ENCODE results near the gene PPP2R3B.
A peak's percentile ranks its signal among the peaks of the same experiment; 100 is the strongest.
"Not testable (repeated sequence)": the region's sequence is repeated elsewhere in the genome, so short reads cannot be mapped to it uniquely, and the experiment has no call there.

PPP2R3B gene

GRCh38 chrX:331151-331824, 55.4 kb downstream of the PPP2R3B start:
- no peak for DNase-seq
- POLR2A ChIA-PET, result no interaction called here
- H3K27ac ChIP-seq (ENCODE audit: insufficient read depth in 1 of 2, low read depth in 1 of 2, low read length in 2 of 2, poor library complexity in 1 of 2, severe bottlenecking in 2 of 2), result no peak overlapping the region
- peaks cover 0 to 16% (median 11%) of the 10 kb centered on the region in 4 experiments for H3K4me1 ChIP-seq (ENCODE audit: control extremely low read depth in 1 of 4, control insufficient read depth in 4 of 4, insufficient read depth in 4 of 4, low read length in 3 of 4)
- peaks cover 0 to 26% (median 8%) of the 10 kb centered on the region in 4 experiments for H3K36me3 ChIP-seq (ENCODE audit: control insufficient read depth in 4 of 4, insufficient read depth in 4 of 4, low read length in 3 of 4)
- peaks cover 0 to 27% (median 3%) of the 10 kb centered on the region in 5 experiments for H3K27me3 ChIP-seq (replicated peaks in 2 of 5; ENCODE audit: control insufficient read depth in 4 of 5, insufficient read depth in 5 of 5, low read length in 4 of 5)
- 16% methylated on average over 50 of the region's 51 CpGs for WGBS (ENCODE audit: insufficient coverage)
- CTCF ChIA-PET, result no interaction called here
- peaks cover 0 to 3% (median 0%) of the 10 kb centered on the region in 5 experiments for H3K9me3 ChIP-seq (ENCODE audit: control extremely low read depth in 1 of 5, control insufficient read depth in 4 of 5, insufficient read depth in 2 of 5, low read depth in 1 of 5, low read length in 4 of 5)
- H3K4me3 ChIP-seq (ENCODE audit: control insufficient read depth in 1 of 7, extremely low read depth in 1 of 7, insufficient read depth in 4 of 7, low read depth in 2 of 7, low read length in 6 of 7), result peak overlapping the region in 3 of 7 experiments; percentile 42 to 52 (median 48)

DNA sequence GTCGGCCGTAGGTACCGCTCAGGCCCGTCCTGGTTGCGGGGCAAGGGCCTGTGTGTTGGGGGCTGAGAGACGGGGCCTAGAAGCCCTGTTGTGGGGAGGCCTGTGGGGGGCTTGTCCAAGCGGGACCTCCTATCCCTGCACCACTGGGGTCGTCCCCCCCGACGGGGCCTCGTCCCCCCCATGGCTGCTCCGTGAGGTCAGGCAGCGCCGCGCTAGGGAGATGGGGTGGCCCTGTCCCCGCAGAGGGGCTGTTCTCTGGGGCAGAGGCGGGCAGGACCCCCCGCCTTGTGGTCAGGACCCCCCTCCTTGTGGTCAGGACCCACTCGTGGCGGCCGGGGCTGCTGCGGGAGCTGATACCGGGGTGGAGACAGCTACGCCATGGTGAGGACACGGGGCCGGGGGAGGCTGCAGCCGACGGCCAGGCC, 56.0 kb downstream of the PPP2R3B start:
- Histone ChIP-seq H3K27ac (ENCODE audit: insufficient read depth in 1 of 2, low read depth in 1 of 2, low read length in 2 of 2, poor library complexity in 1 of 2, severe bottlenecking in 2 of 2) (no peak overlapping the region), H3K36me3 (ENCODE audit: control insufficient read depth in 4 of 4, insufficient read depth in 4 of 4, low read length in 3 of 4) (peaks cover 0 to 24% (median 8%) of the 10 kb centered on the region in 4 experiments), H3K9me3 (ENCODE audit: control extremely low read depth in 1 of 5, control insufficient read depth in 4 of 5, insufficient read depth in 2 of 5, low read depth in 1 of 5, low read length in 4 of 5) (no peaks in the 10 kb centered on the region), H3K4me3 (ENCODE audit: control insufficient read depth in 1 of 7, extremely low read depth in 1 of 7, insufficient read depth in 4 of 7, low read depth in 2 of 7, low read length in 6 of 7) (peak overlapping the region in 2 of 7 experiments; percentile 42 to 48), H3K4me1 (ENCODE audit: control extremely low read depth in 1 of 4, control insufficient read depth in 4 of 4, insufficient read depth in 4 of 4, low read length in 3 of 4) (peaks cover 0 to 16% (median 11%) of the 10 kb centered on the region in 4 experiments), H3K27me3 (replicated peaks in 2 of 5; ENCODE audit: control insufficient read depth in 4 of 5, insufficient read depth in 5 of 5, low read length in 4 of 5) (peaks cover 0 to 27% (median 3%) of the 10 kb centered on the region in 5 experiments)
- WGBS (ENCODE audit: insufficient coverage), result 12% methylated on average over 16 of the region's 28 CpGs
- ChIA-PET CTCF (no interaction called here), POLR2A (no interaction called here)
- DNase-seq, result peak in 2 of 3 donors; percentile 61 to 75

DNA sequence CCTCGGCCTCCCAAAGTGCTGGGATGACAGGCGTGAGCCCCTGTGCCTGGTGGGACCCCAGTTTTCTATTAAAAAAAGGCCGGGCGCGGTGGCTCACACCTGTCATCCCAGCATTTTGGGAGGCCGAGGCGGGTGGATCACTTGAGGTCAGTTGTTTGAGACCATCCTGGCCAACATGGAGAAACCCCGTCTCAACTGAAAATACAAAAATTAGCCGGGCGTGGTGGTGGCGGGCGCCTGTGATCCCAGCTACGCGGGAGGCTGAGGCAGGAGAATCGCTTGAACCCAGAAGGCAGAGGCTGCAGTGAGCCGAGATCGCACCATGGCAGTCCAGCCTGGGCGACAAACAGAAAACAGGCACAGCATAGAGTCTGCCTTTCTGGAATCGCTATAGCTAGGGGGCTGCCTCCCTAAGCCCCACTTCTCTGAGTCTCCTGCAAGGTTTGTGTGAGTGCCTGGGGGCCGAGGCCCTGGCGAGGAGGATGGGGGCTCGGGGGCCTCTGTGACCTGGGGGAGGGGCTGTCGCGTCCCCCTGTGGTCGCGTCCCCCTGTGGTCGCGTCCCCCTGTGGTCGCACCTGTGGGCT, 56.5 kb downstream of the PPP2R3B start:
- peaks cover 0 to 20% (median 8%) of the 10 kb centered on the region in 4 experiments for H3K36me3 ChIP-seq (ENCODE audit: control insufficient read depth in 4 of 4, insufficient read depth in 4 of 4, low read length in 3 of 4)
- peaks cover 0 to 16% (median 11%) of the 10 kb centered on the region in 4 experiments for H3K4me1 ChIP-seq (ENCODE audit: control extremely low read depth in 1 of 4, control insufficient read depth in 4 of 4, insufficient read depth in 4 of 4, low read length in 3 of 4)
- POLR2A ChIA-PET; H3K9me3 ChIP-seq (ENCODE audit: control extremely low read depth in 1 of 5, control insufficient read depth in 4 of 5, insufficient read depth in 2 of 5, low read depth in 1 of 5, low read length in 4 of 5); H3K4me3 ChIP-seq (ENCODE audit: control insufficient read depth in 1 of 7, extremely low read depth in 1 of 7, insufficient read depth in 4 of 7, low read depth in 2 of 7, low read length in 6 of 7); H3K27ac ChIP-seq (ENCODE audit: insufficient read depth in 1 of 2, low read depth in 1 of 2, low read length in 2 of 2, poor library complexity in 1 of 2, severe bottlenecking in 2 of 2); DNase-seq; CTCF ChIA-PET: not testable (repeated sequence)
- WGBS (ENCODE audit: insufficient coverage), result 72% methylated on average over 29 of the region's 29 CpGs
- peaks cover 0 to 27% (median 3%) of the 10 kb centered on the region in 5 experiments for H3K27me3 ChIP-seq (replicated peaks in 2 of 5; ENCODE audit: control insufficient read depth in 4 of 5, insufficient read depth in 5 of 5, low read length in 4 of 5)

- no peak overlapping the region for H3K4me3 ChIP-seq (ENCODE audit: control insufficient read depth in 1 of 7, extremely low read depth in 1 of 7, insufficient read depth in 4 of 7, low read depth in 2 of 7, low read length in 6 of 7)
- H3K27me3 ChIP-seq (replicated peaks in 2 of 5; ENCODE audit: control insufficient read depth in 4 of 5, insufficient read depth in 5 of 5, low read length in 4 of 5), result peaks cover 0 to 27% (median 3%) of the 10 kb centered on the region in 5 experiments
- H3K27ac ChIP-seq (ENCODE audit: insufficient read depth in 1 of 2, low read depth in 1 of 2, low read length in 2 of 2, poor library complexity in 1 of 2, severe bottlenecking in 2 of 2), result no peak overlapping the region
- peaks cover 0 to 12% (median 5%) of the 10 kb centered on the region in 4 experiments for H3K36me3 ChIP-seq (ENCODE audit: control insufficient read depth in 4 of 4, insufficient read depth in 4 of 4, low read length in 3 of 4)
- 93% methylated on average over 12 of the region's 23 CpGs for WGBS (ENCODE audit: insufficient coverage)
- no peaks in the 10 kb centered on the region for H3K9me3 ChIP-seq (ENCODE audit: control extremely low read depth in 1 of 5, control insufficient read depth in 4 of 5, insufficient read depth in 2 of 5, low read depth in 1 of 5, low read length in 4 of 5)
- CTCF ChIA-PET, result no interaction called here
- POLR2A ChIA-PET, result no interaction called here
- DNase-seq, result no peak
- H3K4me1 ChIP-seq (ENCODE audit: control extremely low read depth in 1 of 4, control insufficient read depth in 4 of 4, insufficient read depth in 4 of 4, low read length in 3 of 4), result peaks cover 0 to 18% (median 11%) of the 10 kb centered on the region in 4 experiments
Measured at GRCh38 chrX:329291-329910, 57.3 kb downstream of the PPP2R3B start.

- Histone ChIP-seq H3K9me3 (ENCODE audit: control extremely low read depth in 1 of 5, control insufficient read depth in 4 of 5, insufficient read depth in 2 of 5, low read depth in 1 of 5, low read length in 4 of 5) (no peaks in the 10 kb centered on the region), H3K27me3 (replicated peaks in 2 of 5; ENCODE audit: control insufficient read depth in 4 of 5, insufficient read depth in 5 of 5, low read length in 4 of 5) (peaks cover 0 to 27% (median 3%) of the 10 kb centered on the region in 5 experiments), H3K27ac (ENCODE audit: insufficient read depth in 1 of 2, low read depth in 1 of 2, low read length in 2 of 2, poor library complexity in 1 of 2, severe bottlenecking in 2 of 2) (no peak overlapping the region), H3K4me3 (ENCODE audit: control insufficient read depth in 1 of 7, extremely low read depth in 1 of 7, insufficient read depth in 4 of 7, low read depth in 2 of 7, low read length in 6 of 7) (no peak overlapping the region), H3K36me3 (ENCODE audit: control insufficient read depth in 4 of 4, insufficient read depth in 4 of 4, low read length in 3 of 4) (peaks cover 0 to 4% (median under 1%) of the 10 kb centered on the region in 4 experiments), H3K4me1 (ENCODE audit: control extremely low read depth in 1 of 4, control insufficient read depth in 4 of 4, insufficient read depth in 4 of 4, low read length in 3 of 4) (peaks cover 0 to 27% (median 15%) of the 10 kb centered on the region in 4 experiments)
- ChIA-PET POLR2A (no interaction called here), CTCF (no interaction called here)
- 96% methylated on average over 27 of the region's 33 CpGs for WGBS (ENCODE audit: insufficient coverage)
- DNase-seq, result no peak
Measured at GRCh38 chrX:327660-328126, 59.0 kb downstream of the PPP2R3B start.

DNA sequence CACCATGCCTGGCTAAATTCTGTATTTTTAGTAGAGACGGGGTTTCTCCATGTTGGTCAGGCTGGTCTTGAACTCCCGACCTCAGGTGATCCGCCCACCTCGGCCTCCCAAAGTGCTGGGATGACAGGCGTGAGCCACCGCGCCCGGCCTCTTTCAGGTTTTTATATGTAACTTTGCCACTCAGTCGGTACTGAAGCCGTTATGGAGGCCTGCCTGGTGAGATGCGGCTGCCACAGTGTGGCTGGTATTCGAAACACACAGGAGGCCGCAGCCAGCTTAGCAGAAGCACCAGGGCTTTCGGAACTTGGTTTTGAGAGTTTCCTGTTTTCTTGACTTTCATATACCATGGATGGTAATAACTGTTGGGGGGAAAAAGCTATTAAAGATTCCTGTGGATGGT, 62.0 kb downstream of the PPP2R3B start:
- POLR2A ChIA-PET, result not testable (repeated sequence)
- 43% methylated on average over 14 of the region's 14 CpGs for WGBS (ENCODE audit: insufficient coverage)

More for the DNA sequence above, 62.0 kb downstream of the PPP2R3B start:
- DNase-seq, result peak; percentile 66 to 83 (median 78)
- H3K4me3 ChIP-seq (ENCODE audit: control insufficient read depth in 1 of 7, extremely low read depth in 1 of 7, insufficient read depth in 4 of 7, low read depth in 2 of 7, low read length in 6 of 7); H3K36me3 ChIP-seq (ENCODE audit: control insufficient read depth in 4 of 4, insufficient read depth in 4 of 4, low read length in 3 of 4); H3K27me3 ChIP-seq (replicated peaks in 2 of 5; ENCODE audit: control insufficient read depth in 4 of 5, insufficient read depth in 5 of 5, low read length in 4 of 5); H3K27ac ChIP-seq (ENCODE audit: insufficient read depth in 1 of 2, low read depth in 1 of 2, low read length in 2 of 2, poor library complexity in 1 of 2, severe bottlenecking in 2 of 2); CTCF ChIA-PET; H3K9me3 ChIP-seq (ENCODE audit: control extremely low read depth in 1 of 5, control insufficient read depth in 4 of 5, insufficient read depth in 2 of 5, low read depth in 1 of 5, low read length in 4 of 5): not testable (repeated sequence)
- H3K4me1 ChIP-seq (ENCODE audit: control extremely low read depth in 1 of 4, control insufficient read depth in 4 of 4, insufficient read depth in 4 of 4, low read length in 3 of 4), result peaks cover 0 to 24% (median 17%) of the 10 kb centered on the region in 4 experiments

Data from common myeloid progenitor, CD34-positive (primary cell).